Activated CD8-positive, alpha-beta memory T cell treated with anti-CD3 and anti-CD28 coated beads for 48 hours (primary cell): ENCODE results near the gene IAPP.
"Not testable (repeated sequence)": the region's sequence is repeated elsewhere in the genome, so short reads cannot be mapped to it uniquely, and the experiment has no call there.

ENCODE experiments used
- DNase-seq, 3 experiments: peaks; one replicate each; pipeline ENCODE4 v3.0.0-alpha.2; 2020; ENCODE audit warnings: low read depth in 2 of 3, low spot score in 2 of 3

Gene IAPP

GRCh38 chr12:21372602-21373001, at the start of gene IAPP:
IAPP (plus strand) TSS chr12:21372902; CDS start chr12:21373352, 450 bp downstream.
- DNase-seq = no peak

GRCh38 chr12:21323736-21324135, 49.0 kb upstream of the IAPP start:
- DNase-seq = no peak

- no peak for DNase-seq
Measured at GRCh38 chr12:21324551-21324950, 48.2 kb upstream of the IAPP start.

DNA sequence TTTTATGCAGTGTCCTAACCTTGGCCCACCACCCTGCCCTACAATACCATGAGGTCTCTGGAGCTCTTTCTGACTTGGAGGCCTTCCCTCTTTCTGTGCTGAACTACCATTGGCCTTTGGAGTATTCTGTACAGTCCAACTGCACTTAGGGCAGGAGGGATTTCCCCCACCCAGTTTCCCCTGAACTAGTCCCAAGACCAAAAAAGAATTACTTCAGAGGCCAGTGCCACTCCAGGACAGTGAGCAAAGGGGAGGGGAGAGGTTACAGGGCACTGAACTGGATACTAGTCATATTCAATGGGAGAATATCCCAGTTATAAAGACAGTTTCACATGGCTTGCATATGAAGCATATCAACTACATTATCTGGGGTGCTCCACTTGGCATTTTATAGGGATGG, 44.1 kb upstream of the IAPP start:
- DNase-seq = no peak

- no peak for DNase-seq
Measured at GRCh38 chr12:21330682-21331253, 41.9 kb upstream of the IAPP start.

DNA sequence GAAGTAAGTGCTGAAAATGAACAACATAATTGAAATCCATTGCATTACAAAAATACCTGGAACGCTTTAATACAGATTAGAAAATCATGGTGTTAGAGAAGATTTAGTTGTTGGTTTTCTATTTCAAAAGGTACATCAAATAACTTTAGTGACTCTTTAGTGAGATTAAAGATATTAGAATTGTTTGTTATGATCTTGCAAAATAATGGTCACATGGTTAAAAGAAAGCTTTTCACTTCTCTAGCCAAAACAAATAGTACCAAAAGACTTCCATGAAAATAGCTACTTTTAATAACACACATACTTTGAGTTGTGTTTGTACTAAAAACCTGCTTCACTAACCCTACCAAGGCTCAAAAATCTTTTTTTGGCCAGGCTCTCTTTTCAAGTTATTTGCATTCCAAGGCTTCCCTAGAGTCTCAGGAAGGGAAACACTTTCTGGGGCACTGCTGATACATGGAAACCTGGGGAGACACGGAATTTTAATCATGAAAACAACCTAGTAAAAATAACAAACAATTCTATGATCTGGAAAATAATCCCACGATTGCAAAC, 37.9 kb upstream of the IAPP start, which contains the start of gene SLCO1A2:
Gene SLCO1A2, minus strand, starts transcription at position 147 of the 555 bp plus-strand sequence. CDS start 270 bp downstream, outside the sequence.
- DNase-seq = no peak

GRCh38 chr12:21336656-21337055, 36.0 kb upstream of the IAPP start:
- DNase-seq = no peak

GRCh38 chr12:21337453-21337852, 35.2 kb upstream of the IAPP start:
- DNase-seq = no peak

GRCh38 chr12:21337959-21338744, 34.5 kb upstream of the IAPP start:
- DNase-seq = no peak

DNA sequence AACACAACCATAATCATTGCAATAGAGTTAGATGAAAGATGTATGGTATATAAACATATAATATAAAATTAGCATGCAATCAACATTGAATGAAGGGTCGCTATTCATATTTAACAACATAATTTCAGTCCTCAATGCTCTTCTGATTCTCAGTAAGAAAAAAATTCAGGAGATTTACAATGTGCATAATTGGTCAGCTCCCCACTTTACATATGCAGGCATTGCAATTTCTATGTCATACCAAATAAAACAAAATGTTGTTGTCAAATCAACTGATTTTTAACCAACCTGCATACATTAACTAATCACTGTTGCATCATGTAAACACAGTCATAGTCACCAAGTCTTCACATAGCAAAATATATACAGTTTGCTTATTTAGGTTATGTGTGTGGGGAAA, 32.8 kb upstream of the IAPP start:
- no peak for DNase-seq

- DNase-seq = no peak
Measured at GRCh38 chr12:21340403-21340802, 32.3 kb upstream of the IAPP start.

- no peak for DNase-seq
Measured at GRCh38 chr12:21341769-21342168, 30.9 kb upstream of the IAPP start.

GRCh38 chr12:21343636-21344035, 29.1 kb upstream of the IAPP start:
- no peak for DNase-seq

DNA sequence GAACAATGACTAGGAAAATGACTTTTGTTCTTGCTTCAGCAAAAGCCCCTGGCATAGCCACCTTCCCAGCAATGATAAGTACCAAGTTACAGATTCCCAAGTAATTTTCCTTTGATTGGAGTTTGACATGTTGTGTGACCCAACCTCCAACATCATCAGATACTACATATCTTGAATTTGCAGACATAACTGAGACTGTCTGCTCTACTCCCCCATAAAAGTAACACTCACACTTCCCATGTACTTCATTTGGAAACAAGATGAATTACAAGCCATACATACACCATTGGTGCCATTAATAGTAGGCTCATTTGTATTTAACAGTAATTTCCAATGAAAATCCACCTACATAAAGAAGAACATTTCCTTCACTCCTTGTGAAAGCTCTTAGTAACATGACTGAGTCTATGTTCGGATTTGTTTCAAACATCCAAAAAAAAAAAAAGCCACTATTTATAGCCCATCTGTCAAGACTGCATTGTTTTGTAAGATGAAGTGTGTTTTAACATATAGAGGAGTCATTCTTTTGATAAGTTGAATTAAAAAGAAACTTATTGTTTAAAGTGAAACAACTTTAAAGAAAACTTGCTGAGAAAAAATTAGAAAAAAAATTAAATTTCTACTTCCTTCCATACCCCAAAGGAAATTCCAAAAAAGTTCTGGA, 26.0 kb upstream of the IAPP start:
- no peak for DNase-seq

- no peak for DNase-seq
Measured at GRCh38 chr12:21350975-21351374, 21.7 kb upstream of the IAPP start.

DNA sequence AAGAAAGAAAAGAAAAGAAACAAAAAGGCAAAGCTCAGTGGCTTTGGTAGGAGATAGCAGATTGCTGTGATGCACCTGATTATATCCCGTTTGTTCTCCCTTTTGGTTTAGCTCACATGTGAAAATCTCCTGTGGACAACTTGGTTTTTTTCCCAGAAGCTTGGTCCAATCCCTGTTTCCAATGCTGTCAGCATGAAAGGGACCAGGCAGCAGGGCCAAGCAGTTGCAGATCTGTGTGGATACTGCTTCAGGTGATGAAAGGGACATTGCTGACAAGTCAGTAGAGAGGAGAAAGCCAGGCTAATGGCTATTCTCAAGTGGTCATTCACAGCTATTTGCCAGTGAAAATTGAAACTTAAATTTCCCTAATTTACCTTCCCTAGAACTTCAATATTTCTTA, 19.2 kb upstream of the IAPP start:
- DNase-seq = no peak

DNA sequence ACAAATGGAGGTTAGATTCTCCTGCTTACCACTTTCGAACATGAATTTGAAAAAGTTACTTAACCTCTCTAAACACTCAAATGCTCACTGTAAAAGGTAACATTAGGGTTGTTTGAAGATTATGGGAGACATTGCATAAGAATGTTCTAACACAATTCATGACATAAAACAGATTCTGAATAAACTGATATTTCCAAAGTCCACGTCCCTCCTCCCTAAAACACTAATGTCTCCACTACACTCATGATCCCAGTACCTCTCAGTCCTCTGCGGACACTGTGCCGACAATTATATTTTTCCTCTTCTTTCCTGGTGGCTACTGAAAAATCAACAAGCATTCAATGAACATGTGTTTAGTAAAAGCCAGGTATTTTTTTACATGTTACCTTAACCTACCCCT, 18.8 kb upstream of the IAPP start:
- no peak for DNase-seq

DNA sequence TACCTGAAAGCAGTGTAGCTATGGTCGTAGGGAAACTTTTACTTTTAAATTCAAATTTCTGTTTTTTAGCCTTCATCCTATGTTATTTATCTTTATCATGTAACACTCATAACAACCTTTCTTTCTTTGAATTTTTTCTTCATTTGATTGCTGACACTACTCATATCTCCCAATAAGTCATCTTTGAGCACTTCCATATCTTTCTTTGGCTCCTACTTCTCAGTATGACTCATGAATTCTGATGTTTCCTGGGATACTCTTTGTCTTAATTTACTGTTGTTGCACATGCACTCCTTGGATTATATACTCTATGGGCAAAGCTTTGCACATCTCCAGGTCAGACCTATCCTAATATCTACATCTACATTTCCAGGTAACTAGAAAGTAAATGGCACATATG, 18.1 kb upstream of the IAPP start:
- DNase-seq = no peak

- not testable (repeated sequence) for DNase-seq
Measured at GRCh38 chr12:21360632-21361031, 12.1 kb upstream of the IAPP start.

- DNase-seq = no peak
Measured at GRCh38 chr12:21369141-21369980, 3.3 kb upstream of the IAPP start.

DNA sequence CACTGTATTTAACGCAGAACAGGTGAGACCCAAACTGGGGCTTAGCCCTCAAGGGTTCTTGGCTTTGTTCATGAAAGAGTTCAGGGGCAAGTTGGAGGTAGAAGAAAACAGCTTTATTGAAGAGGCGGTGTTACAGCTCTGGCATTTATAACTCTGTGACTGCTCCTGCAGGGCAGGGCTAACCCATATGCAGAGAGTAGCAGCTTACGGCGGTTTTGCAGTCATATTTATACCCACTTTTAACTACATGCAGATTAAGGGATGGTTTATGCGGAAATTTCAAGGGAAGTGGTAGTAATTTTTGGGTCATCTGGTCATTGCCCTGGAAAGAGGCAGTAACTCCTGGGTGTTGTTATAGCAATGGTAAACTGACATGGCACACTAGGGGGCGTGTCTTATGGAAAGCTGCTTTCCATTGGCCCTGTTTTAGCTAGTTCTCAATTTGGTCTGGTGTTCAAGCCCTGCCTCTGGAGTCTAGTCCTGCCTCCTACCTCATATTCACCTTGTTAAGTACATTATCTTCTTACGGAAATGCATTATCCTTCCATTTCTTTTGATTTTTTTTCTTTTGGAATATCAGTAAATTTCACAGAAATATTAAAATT, 1.8 kb upstream of the IAPP start:
- DNase-seq = no peak
